HG03520 (cell line): ENCODE results near the gene ACVR1.

Experiments used
- ATAC-seq: cut with Tn5 transposase; IDR thresholded peaks from one replicate; pipeline ENCODE4 v1.9.1; 2021; ENCODE audit warnings: mild to moderate bottlenecking, moderate library complexity; ENCODE audit not compliant: unreplicated experiment

The ACVR1 gene

GRCh38 chr2:157793053-157793612, 83.0 kb downstream of the ACVR1 start:
- ATAC-seq = no peak

GRCh38 chr2:157792335-157793052, 83.6 kb downstream of the ACVR1 start:
- no peak for ATAC-seq

GRCh38 chr2:157790780-157791179, 85.3 kb downstream of the ACVR1 start:
- ATAC-seq = no peak

GRCh38 chr2:157789933-157790511, 86.1 kb downstream of the ACVR1 start:
- no peak for ATAC-seq

GRCh38 chr2:157789256-157789655, 86.9 kb downstream of the ACVR1 start:
- no peak for ATAC-seq

GRCh38 chr2:157788201-157788600, 87.9 kb downstream of the ACVR1 start:
- ATAC-seq = no peak

GRCh38 chr2:157787364-157787938, 88.7 kb downstream of the ACVR1 start:
- no peak for ATAC-seq

- ATAC-seq = no peak
Measured at GRCh38 chr2:157786663-157787363, 89.3 kb downstream of the ACVR1 start.

GRCh38 chr2:157785866-157786662, 90.1 kb downstream of the ACVR1 start:
- ATAC-seq = no peak

GRCh38 chr2:157785200-157785599, 90.9 kb downstream of the ACVR1 start:
- no peak for ATAC-seq

GRCh38 chr2:157784823-157785175, 91.3 kb downstream of the ACVR1 start:
- no peak for ATAC-seq

GRCh38 chr2:157784169-157784822, 91.8 kb downstream of the ACVR1 start:
- ATAC-seq = no peak

- no peak for ATAC-seq
Measured at GRCh38 chr2:157783245-157783644, 92.9 kb downstream of the ACVR1 start.

GRCh38 chr2:157782057-157782845, 93.9 kb downstream of the ACVR1 start:
- no peak for ATAC-seq

GRCh38 chr2:157780211-157780610, 95.9 kb downstream of the ACVR1 start:
- ATAC-seq = no peak

GRCh38 chr2:157779794-157780193, 96.3 kb downstream of the ACVR1 start:
- no peak for ATAC-seq

- ATAC-seq = no peak
Measured at GRCh38 chr2:157777427-157777826, 98.7 kb downstream of the ACVR1 start.

- ATAC-seq = no peak
Measured at GRCh38 chr2:157771234-157771633, 104.9 kb downstream of the ACVR1 start.

- ATAC-seq = no peak
Measured at GRCh38 chr2:157769856-157770255, 106.3 kb downstream of the ACVR1 start.
